SHP77 (cell line): ENCODE data around the gene GALR3.

Source experiments
- DNase-seq, 2 experiments: peaks; one replicate each; lab custom pipeline; 2025; lab: John Stamatoyannopoulos, UW

Gene GALR3

GRCh38 chr22:37824674-37825641 lies 1.8 kb downstream of the GALR3 start:
- DNase-seq = no peak

DNA sequence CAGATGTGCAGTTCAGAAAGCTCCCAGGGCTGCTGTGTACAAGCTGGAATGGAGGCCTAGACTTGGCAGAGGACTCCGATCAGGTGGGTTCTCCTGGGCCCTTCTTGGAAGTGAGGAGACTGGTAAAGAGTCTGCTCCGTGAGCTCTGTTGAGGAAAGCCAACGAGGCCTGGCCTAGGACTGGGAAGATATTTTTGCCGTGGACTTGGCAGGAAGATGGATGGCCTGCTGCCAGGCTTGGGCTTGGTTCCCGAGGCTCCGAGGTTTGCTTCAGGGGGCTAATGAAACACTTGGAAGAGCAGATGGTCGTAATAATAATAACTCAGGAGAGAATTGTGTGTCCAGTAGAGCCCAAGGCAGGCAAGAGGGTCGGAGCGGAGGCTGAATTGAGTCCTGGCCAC lies 3.9 kb downstream of the GALR3 start:
- no peak for DNase-seq

- DNase-seq = no peak
Measured at GRCh38 chr22:37830093-37830842, 7.1 kb downstream of the GALR3 start.

- no peak for DNase-seq
Measured at GRCh38 chr22:37831472-37831871, 8.3 kb downstream of the GALR3 start.

GRCh38 chr22:37832022-37832857 lies 9.1 kb downstream of the GALR3 start:
- no peak for DNase-seq

GRCh38 chr22:37842015-37842793 lies 19.0 kb downstream of the GALR3 start:
- no peak for DNase-seq

DNA sequence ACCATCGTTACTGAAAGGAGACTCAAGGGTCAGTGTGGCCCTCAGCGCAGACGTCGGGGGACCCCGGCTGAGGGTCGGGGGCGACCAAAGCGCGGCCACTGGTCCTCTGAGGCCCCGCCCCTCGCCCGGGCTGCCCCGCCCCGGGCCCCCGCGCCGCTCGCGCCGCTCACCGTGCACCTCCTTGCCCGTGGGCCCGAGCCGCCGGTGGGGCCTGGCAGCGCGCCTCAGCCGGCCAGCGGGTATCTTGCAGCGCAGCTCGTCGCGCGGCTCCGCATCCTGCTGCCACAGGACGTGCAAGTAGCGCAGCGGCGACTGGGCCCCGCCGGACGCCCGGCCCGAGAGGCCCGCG lies 20.5 kb downstream of the GALR3 start:
- DNase-seq = peak in 1 of 2 experiments; percentile 46

- DNase-seq = no peak
Measured at GRCh38 chr22:37844904-37845329, 21.7 kb downstream of the GALR3 start.

- DNase-seq = no peak
Measured at GRCh38 chr22:37846433-37846832, 23.3 kb downstream of the GALR3 start.

GRCh38 chr22:37848587-37849088 lies 25.5 kb downstream of the GALR3 start:
- DNase-seq = peak; percentile 40 to 58

DNA sequence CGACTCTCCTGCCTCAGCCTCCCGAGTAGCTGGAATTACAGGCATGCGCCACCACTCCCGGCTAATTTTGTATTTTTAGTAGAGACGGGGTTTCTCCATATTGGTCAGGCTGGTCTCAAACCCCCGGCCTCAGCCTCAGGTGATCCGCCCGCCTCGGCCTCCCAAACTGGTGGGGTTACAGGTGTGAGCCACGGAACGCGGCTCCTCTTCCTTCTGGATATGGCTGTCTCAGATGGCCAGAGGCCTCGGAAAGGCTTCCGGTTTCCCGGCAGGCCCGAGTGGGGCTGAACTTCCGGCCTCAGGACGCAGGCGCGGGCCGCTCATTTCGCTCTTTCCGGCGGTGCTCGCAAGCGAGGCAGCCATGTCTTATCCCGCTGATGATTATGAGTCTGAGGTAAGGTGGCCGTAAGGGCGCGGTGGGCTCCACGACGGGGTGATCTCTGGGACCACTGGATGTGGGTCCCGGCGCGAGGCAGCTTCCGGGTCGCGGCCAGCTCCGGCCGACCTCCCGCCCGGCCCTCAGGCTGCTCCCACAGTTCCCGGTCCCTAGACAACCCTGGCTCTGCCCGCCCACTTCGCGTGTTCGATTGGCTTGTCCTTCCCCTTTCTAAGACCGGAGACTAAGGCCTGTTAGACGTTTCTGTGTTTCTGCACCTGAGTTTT lies 26.0 kb downstream of the GALR3 start, which contains the start of gene EIF3L:
Gene EIF3L (plus strand): TSS at position 331 of the 663 bp plus-strand sequence. CDS start 31 bp downstream, at position 362.
- DNase-seq = peak; percentile 86 to 91

GRCh38 chr22:37850801-37851200 lies 27.6 kb downstream of the GALR3 start:
- DNase-seq = no peak

DNA sequence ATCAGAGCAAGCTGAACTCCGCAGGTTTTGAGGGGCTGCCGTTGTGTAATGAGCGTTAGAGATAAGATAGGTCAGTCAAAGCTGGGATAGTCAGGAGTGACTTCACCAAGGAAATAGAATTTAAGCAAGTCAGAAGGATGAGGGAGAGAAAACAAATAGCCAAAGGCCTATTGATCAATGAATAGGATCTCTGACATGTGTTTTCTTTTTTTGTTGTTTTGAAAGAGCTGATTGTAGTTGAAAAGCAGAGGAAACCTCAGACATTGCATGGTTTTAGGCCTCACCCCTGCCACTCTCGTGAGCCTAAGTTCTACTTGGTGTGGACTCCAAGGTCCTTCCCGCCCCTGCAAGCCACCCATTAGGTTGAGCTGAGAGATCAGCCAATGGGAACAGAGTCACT lies 29.2 kb downstream of the GALR3 start:
- no peak for DNase-seq

DNA sequence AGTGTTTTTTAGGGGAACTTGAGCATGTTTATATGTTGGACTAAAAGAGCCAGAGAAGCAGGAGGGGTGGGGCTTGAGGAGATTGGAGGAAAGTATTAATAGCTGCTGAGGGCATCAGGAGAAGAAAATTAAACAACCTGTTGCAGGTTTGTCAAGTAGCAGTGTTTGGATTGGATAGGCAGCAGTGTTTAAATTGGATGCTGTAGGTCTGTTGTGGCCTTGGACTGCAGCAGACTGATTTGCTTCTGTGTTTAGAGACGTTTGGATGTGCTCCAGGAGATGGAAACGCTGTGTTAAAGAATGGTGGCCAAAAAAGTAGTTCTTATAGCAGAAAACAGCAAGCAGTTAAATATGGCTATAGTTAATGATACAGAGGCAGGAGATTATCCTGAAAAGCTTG lies 31.8 kb downstream of the GALR3 start:
- no peak for DNase-seq

- no peak for DNase-seq
Measured at GRCh38 chr22:37855462-37855861, 32.3 kb downstream of the GALR3 start.

- no peak for DNase-seq
Measured at GRCh38 chr22:37860796-37861421, 37.7 kb downstream of the GALR3 start.

DNA sequence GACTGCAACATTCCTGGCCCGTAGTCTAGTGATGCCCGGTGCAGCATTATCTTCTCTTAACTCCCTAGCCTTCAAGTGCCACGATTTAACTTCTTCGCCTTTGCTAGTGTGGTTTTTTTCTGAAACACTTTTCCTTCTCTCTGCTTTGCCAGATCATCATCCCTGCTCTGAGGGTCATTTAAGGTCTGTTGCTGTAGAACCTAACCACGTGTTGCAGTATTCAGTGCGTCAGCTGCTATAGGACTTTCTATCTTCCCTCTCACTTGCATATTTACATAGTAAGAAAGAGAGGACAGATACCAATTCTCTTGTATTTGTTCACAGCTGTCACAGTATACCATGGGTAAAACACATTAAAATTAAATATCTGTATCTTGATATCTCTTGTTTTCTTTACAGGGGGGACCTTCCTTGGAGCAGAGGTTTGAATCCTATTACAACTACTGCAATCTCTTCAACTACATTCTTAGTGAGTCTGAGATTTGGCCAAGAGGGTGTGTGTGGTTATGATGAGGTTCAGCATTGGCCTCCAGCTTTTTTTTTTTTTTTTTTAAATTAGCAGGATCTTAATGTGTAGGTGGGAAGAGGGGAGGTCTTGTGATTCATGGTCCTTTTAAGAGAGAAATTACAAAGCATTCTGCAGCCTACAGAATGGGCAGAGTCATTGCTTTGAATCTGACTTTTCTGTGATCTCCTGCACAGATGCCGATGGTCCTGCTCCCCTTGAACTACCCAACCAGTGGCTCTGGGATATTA lies 39.6 kb downstream of the GALR3 start:
- DNase-seq = no peak

GRCh38 chr22:37865510-37865909 lies 42.3 kb downstream of the GALR3 start:
- no peak for DNase-seq

DNA sequence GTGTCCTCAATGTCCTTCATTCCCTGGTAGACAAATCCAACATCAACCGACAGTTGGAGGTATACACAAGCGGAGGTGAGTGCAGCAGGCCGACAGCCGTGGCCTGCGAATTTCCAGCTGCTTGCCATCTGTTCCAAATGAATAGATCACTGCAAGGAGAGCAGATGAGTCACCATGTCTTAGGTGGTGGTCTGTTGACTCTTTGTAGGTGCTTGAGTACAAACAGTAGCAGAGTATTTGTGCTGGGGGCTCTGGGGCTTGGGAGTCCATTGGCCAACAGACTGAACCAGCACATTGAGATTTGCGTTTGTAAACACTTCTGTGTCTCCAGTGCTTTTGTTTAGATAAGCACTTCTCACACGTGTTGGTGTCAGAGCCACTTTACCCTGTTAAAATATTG lies 47.1 kb downstream of the GALR3 start:
- DNase-seq = peak; percentile 13 to 55
